GM13976 (cell line): ENCODE results near the gene STAB2.

Experiments used
- DNase-seq: peaks from one replicate; pipeline ENCODE4 v3.0.0; 2012; ENCODE audit warnings: low spot score
- CTCF ChIP-seq: IDR thresholded peaks from 2 replicates; pipeline ENCODE4 v1.5.1; 2012; ENCODE audit warnings: borderline replicate concordance, mild to moderate bottlenecking; ENCODE audit not compliant: insufficient read depth; ENCODE audit errors: extremely low read depth, missing control alignments, control extremely low read depth
- in situ Hi-C: fragments of 300-500 bp; cut with MboI; formaldehyde crosslinking; loops from one replicate; pipeline ENCODE4 v1.12.0; 2022; ENCODE audit warnings: low sequenced_read_pairs, mixed read lengths, inconsistent platforms; ENCODE audit not compliant: unreplicated experiment

Gene STAB2

GRCh38 chr12:103697971-103698751 is 111.1 kb downstream of the STAB2 start:
- in situ Hi-C loops, result no loop called here
- TF ChIP-seq CTCF, result no peak
- DNase-seq, result no peak

GRCh38 chr12:103698752-103699560 is 111.9 kb downstream of the STAB2 start:
- in situ Hi-C loops, result no loop called here
- DNase-seq, result peak; percentile 38
- no peak for TF ChIP-seq CTCF

- in situ Hi-C loops, result no loop called here
- TF ChIP-seq CTCF, result no peak
- no peak for DNase-seq
Measured at GRCh38 chr12:103705098-103705497, 118.0 kb downstream of the STAB2 start.

- no peak for DNase-seq
- in situ Hi-C loops, result no loop called here
- no peak for TF ChIP-seq CTCF
Measured at GRCh38 chr12:103705927-103706326, 118.9 kb downstream of the STAB2 start.

GRCh38 chr12:103707446-103707845 is 120.4 kb downstream of the STAB2 start:
- in situ Hi-C loops, result no loop called here

GRCh38 chr12:103710544-103710943 is 123.5 kb downstream of the STAB2 start:
- in situ Hi-C loops, result no loop called here
- DNase-seq, result no peak
- TF ChIP-seq CTCF, result no peak

More at GRCh38 chr12:103707446-103707845, 120.4 kb downstream of the STAB2 start:
- no peak for DNase-seq
- no peak for TF ChIP-seq CTCF
